Medulla oblongata (tissue), 1 donor: Measurements from ENCODE around the gene WASL.
A peak's percentile ranks its signal among the peaks of the same experiment; 100 is the strongest.

ENCODE experiments used
- DNase-seq: peaks from one replicate; pipeline ENCODE4 v3.0.0-alpha.2; 2015; ENCODE audit errors: extremely low spot score

Gene WASL

DNA sequence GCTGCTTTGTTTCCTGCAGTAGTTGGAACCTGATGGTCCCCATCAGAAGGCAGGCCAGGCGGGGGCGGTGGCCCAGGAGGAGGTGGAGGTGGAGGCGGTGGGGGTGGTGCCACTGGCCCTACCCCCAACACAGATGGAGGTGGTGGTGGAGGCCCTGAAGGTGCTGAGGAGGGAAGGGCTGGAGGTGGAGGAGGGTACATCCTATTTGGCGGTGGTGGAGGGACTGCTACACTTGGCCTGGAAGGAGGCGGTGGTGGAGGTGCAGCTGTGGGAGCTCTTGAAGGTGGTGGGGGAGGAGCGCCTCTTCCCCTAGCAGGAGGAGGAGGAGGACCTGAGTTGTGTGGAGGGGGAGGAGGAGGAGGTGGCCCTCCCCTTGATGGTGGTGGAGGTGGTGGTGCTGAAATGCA lies 56.3 kb downstream of the WASL start:
- DNase-seq, result no peak

DNA sequence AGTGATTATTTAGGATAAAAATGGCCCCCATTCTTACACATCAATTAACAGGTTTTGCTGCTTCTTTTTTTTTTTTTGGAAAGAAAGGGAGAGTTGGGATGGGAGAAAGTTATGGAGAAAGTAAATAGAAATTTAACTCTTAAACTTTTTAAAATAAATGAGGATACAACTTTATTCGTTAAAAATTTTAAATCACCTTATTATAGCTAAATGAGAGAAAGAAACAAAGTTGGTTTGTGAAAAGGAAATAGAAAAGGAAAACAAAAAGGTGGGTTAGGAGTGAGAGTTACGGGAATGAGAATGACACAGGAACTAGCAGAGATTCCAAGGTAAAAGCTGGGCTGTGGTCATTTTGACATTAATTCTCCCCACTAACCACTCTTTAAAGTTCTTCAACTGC lies 58.3 kb downstream of the WASL start:
- DNase-seq, result no peak

DNA sequence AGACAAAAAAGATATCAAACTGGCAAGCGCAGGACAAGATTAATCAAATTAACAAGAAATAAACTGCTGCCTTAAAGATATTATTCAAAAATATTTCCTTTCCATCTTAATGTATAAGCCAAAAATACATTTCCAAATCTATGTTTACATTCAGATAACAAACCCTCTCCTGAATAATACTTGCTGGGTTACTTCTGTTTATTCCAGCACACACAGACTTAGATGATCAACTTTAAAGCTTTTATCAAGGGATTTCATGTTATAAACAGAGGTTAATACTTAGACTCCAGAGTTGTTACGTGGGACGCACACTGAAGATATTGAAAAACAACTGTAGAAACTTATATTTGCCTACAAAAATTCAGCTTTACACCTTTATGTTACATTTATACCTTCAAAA lies 59.6 kb downstream of the WASL start:
- no peak for DNase-seq

DNA sequence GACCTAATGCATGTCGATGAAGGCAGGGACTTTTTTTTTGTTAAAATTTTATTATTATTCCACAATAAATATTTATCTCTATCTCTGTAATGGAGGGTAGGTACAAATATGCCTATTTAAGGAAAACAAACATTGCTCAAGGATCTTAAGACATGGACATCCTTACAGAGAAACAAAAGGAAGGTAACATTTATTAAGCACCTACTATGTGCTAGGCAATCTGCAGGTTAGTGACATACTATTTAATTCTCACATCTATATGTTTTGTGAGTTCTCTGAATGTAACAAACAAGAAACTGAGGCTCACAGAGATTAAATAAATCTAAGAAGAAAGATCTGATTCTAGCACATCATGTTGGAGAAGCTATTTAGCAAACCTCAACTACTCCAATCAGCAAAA lies 61.1 kb downstream of the WASL start:
- no peak for DNase-seq

DNA sequence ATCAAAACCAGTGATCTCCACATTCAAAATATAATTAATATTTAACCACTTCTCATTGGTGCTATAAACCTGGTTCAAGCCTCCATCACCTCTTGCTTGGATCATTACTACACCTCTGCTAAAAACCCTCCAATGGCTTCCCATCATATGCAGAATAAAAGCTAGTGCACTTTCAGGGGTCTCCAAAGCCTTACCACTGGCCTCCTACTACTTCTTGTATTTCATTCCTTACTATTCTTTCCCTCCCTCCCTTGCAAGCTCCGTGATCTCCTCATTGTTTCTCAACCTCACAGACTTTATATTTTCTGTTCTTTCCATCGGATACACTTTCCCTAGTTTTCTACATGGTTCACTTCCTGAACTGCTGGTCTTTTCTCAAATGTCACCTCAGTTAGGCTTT lies 61.6 kb downstream of the WASL start:
- no peak for DNase-seq

DNA sequence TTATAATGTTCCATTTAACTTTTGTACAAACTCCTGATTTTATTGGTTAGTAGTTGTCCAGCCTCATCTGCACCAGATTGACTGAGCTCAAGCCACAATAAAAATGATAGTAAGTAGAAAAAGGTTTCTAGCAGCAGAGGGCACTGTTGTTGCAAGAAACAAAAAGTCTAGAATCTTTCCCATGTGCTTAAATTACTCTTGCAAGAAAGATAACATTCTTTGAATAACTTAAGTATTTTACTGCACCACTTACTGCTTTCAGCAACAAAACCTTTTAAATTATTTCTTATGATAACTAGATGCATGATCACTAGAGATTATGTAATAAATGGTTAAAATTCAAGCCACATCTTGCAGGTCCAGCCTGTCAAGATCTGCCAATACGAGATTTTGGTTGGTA lies 66.1 kb downstream of the WASL start:
- DNase-seq, result peak; percentile 71

DNA sequence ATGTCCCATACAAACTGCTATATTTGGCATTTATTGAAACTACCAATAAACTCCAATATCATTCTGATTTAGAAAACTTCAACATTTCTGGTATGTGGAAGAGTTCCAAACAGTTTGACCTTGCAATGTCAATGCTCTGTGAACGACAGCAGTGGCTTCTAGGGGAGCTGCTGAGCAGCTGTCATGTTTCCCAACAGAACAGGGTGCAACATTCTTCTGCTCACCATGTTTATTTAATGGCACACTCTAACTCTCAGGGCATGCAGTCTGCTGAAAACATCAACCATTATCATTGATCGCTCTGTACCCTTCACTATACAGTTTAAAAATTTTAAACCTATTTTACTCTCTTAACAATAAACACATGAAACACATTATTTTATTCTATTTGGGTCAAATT lies 67.2 kb downstream of the WASL start:
- DNase-seq, result no peak

DNA sequence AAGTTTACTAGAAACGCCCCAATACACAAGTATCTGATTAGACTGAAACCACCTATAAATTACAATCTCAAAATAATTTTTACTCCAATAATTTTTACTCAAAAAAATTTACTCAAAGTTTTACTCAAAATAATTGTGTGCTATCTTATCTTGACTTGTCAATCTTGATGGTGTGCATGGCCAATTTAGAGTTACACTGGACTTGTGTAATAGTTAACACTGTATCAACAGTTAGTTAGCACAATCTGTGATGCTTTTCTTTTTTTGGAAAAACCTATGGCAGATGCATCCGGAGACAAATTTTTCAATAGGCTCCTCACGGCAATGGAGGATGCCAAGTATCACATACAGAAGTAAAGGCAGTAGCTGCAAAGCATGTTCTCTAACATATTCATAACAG lies 68.2 kb downstream of the WASL start:
- no peak for DNase-seq

DNA sequence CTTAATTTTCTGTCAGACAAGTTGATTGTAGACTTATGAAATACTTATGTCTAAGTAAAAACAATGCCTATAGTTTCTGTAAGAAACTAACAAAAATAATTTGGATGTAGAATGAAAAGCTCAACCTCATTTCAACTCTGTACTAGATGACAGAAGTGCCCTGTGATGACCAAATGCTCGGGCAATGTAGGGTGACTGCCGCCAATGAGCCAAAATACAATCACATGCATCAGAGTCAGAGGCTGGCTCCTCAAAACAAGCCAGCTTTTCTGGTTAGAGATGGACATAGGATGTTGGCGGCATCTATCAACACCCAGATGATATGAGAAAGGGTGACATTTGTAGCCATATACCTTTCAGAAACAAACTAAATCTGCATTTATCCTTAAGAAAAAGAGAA lies 69.2 kb downstream of the WASL start:
- DNase-seq, result no peak

DNA sequence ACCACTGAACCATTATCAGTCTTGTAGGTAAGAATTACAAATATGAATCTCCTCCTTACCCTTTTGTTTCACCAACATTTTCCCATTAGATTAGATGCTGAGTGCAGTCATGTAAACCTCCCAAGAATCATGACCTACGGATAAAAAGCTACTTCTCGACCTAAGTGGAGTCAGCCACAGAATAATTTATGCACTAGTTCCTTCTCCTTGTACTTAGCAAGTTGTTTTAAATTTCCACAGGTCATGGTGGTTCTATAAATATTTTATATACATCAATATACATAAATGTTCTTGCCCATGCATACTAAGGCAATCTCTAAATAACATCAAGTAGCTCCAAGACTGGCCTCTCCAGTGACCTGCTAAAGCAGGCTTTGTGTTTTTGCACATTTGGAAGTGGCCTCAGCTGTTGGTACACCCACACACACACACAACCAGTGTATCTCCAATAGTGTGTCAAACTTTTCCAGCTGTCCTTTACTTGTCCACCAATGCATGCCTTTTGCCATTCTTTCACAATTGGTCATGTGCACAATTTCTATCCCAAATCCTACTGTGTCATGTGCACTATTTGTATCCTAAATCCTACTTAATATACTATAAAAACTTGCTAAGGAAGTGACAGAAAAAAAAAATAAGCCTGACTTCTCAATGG lies 71.6 kb downstream of the WASL start:
- DNase-seq, result no peak

DNA sequence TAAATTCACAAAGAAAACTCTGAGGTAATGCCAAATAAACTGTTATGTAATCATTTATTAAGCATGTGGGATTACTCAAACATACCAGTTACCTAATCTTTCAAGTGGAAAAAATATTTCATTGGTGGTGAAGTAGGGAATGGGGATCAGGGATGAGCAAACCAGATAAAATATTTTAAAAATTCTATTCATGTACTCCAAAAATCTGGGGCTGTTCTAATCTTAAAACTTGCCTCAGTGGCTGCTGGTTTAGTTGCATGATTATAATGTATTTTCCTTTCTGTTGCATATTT lies 73.7 kb downstream of the WASL start:
- DNase-seq, result no peak

DNA sequence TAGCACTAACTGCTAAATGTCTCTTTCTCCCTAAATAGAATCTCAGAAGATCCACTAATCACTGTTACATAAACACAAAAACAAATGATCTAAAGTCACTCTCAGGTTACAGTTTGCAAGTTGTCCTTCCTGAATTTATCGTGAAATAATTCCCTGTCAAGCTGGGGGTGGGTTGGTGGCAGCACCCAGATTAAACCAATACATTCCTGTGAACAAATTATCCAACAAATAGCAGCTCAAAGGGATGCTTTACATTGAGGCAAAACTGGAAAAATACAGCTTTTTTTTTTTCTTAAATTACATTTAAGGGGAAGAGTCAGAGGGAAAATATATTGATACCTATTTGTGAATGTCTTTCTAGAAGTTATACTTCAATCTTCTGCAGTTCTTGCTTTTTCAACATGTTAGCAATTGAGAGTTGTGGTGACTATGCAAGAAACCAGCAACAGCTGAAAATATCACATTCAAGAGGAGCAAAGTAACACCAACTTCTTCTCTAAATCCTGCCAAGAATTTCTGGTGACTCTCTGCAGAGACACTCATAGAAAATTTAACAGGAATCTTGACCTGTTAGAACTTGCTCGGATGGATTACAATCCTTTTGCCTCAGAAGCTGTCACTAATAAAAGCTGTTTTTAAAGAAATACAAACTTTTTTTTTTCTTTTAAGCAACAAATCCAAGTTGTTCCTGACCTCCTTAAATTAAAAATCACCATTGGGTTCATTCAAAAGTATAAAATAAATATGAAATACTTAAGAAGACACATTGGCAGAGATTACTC lies 74.2 kb downstream of the WASL start:
- DNase-seq, result peak; percentile 7

DNA sequence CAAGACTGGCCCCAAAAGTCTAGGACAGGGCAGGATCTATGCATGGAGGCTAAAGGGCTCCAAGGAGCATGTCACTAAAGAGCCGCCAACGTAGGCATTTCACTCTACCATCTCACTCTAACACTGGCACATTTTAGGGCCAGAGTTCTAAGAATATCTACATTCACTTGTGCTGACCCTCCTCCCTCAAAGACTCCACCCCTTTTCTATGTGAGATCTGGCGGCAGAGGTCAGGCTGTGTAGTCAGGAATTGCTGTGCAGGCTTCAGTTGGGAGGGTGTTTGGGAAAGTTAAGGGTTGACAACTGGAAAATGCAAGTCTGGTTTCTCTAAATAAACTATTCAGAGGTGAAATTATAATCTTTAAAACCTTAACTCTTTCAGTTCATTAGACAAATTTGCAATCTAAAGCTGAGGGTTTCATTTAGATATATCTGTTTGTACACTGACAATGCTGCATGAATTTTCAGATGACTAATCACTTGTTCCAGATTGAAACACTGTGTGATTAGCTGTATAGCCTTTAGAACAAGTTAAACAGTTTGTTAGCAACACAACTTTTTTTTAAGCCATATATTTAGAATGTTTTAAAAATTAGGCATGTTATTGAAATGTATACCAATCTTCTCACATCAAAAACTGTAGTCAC lies 74.9 kb downstream of the WASL start:
- no peak for DNase-seq

DNA sequence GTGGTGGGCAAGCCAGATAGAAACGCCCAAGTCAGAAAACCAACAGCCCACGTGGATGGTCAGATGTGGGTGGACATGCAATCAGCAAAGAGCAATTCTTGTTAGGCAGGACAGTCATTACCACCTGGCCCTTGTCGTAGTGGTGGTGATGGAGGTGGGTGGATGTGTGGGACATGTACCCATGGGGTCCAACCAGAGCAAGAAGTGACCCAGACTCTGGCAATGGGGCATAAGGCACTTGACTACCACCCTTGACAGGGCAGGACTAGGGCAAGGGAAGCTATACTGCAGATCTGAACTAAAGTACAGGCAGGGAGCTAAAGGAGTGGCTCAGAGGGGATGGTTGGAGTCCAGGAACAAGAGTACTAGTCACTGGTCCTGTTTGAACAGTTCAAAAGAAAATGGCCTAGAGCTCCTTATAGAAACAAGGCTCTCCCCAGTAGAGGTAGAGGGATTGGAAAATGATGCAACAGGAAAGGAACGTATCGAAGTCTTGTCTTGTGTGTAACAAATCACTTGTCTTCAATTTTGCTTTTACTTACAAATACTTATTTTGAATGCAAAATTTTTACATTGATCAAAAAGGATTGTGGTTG lies 75.6 kb downstream of the WASL start:
- DNase-seq, result no peak

DNA sequence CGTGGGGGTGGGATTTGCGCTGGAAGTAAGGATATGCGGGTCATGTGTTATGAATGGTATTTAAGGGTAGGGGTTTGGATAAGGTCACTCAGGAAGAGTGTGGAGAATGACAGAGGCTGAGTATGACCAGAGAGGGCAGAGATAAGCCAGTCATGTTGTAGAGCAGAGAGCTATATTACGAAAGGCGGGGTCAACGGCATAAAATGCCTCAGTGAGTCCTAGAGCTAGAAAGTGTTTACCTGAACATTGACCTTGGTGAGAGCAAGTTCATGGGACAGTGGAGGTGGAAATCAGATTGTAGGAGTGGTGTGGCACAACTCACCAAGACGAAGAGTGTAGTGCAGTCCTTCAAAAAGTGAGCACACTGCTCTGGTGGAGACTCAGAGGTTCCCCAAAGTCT lies 79.3 kb downstream of the WASL start:
- DNase-seq, result no peak

DNA sequence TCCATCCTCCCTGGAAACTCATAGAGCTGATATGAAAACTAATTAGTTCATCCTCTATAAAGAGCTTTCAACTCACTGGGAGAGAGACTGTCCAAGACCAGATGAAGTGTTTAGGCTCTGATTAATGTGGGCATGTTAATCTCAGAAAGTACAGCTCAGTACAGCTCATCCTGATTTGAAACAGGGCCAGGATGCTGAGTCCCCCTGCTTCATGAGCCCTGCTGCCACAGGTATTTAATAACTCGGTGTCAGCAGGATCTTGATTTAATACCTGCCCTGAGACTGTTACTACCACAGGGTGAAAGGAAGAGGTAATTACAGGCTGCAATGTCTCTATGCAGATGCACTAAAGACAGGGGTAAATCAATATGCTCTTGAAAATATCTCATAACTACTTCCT lies 82.3 kb downstream of the WASL start:
- DNase-seq, result no peak

DNA sequence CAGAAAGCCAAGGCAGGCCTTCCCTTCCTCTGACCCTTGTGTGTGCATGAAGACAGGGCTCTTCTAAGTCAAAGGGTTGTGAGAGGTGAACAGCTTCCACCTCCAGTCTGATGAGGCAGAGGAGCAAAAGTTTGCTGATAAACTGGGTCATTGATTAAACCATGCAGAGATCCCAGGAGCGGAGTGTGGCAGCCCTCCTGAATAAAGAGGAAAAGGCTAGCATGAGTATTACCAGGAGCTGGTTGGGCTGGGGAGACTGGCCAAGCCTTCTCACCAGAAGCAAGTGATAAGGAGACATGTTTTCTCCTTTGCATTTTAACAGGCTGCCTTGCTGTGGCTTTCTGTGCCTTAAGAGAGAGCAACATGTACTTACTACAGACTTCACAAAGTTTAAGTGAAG lies 82.9 kb downstream of the WASL start:
- no peak for DNase-seq

DNA sequence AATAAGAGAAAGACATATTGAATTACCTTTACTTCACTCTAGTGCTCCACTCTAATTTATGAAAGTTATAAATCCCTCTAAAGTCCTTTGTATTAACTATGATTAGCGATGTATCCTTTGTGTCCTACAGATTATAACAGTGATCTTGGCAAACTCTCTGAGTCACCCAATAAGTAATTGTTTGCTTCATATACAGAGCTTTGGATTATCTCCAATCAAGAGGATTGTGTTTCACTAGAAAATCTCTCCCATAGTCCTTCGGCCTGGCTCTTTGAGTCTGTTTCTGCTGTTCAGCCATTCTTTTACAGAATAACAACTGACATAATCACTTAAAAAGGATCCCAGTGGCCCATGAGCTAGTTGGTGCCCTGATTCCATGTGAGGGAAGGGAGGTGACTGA lies 83.6 kb downstream of the WASL start:
- no peak for DNase-seq

DNA sequence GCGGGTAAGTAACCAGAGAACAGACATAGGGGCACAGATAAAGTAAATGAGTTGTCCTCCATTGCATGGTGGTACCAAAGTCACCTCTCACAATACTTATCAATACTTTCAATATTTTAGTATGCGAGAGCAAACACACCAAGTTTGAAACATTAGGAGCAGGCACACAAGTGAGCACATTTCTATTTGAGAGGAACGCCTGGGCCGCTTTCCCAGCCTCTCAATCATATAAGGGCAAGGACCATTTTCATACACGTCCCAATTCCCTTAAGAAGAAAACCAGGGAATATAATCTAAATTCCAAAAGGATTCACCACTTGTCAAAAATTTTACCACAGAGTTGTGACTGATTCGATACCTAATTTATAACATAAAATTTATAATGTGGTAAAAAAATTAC lies 85.6 kb downstream of the WASL start:
- DNase-seq, result no peak

DNA sequence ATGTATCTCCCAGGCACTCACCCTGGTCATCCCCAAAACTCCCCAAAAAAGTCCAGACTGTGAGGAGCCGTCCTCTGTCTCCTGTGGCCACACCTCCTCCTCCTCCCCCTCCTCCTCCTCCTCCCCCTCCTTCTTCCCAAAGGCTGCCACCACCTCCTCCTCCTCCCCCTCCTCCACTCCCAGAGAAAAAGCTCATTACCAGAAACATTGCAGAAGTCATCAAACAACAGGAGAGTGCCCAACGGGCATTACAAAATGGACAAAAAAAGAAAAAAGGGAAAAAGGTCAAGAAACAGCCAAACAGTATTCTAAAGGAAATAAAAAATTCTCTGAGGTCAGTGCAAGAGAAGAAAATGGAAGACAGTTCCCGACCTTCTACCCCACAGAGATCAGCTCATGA lies 86.0 kb downstream of the WASL start:
- no peak for DNase-seq

DNA sequence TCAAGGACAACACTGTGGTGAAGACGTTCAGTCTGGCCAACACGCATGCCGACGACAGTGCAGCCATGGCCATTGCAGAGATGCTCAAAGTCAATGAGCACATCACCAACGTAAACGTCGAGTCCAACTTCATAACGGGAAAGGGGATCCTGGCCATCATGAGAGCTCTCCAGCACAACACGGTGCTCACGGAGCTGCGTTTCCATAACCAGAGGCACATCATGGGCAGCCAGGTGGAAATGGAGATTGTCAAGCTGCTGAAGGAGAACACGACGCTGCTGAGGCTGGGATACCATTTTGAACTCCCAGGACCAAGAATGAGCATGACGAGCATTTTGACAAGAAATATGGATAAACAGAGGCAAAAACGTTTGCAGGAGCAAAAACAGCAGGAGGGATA lies 86.5 kb downstream of the WASL start:
- no peak for DNase-seq

DNA sequence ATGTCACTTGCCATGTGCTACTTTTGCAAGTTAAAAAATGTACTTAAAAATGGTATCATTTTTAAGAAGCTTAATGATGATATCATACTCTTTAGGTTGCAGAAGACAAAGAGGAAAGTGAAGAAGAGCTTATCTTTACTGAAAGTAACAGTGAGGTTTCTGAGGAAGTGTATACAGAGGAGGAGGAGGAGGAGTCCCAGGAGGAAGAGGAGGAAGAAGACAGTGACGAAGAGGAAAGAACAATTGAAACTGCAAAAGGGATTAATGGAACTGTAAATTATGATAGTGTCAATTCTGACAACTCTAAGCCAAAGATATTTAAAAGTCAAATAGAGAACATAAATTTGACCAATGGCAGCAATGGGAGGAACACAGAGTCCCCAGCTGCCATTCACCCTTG lies 87.0 kb downstream of the WASL start:
- no peak for DNase-seq
